Transverse colon (tissue), 4 donors: ENCODE results near the gene LCLAT1.

Experiments
- CTCF ChIP-seq, 5 experiments: fragments of 200-600 bp in 3 of 5; fragments of 450-650 bp in 2 of 5; sonication (generic) in 3 of 5; IDR thresholded peaks; 1 replicate in 2 of 5; 2 replicates in 3 of 5; pipeline ENCODE4 v1.5.1; 2016 to 2017; ENCODE audit warnings: antibody characterized with exemption in 5 of 5, inconsistent platforms in 3 of 5, mild to moderate bottlenecking in 2 of 5, moderate library complexity in 1 of 5
- POLR2A ChIP-seq: fragments of 450-650 bp; IDR thresholded peaks from one replicate; pipeline ENCODE4 v1.6.1; 2016; ENCODE audit warnings: antibody characterized with exemption, mild to moderate bottlenecking, moderate library complexity
- POLR2AphosphoS5 ChIP-seq, 3 donors: sonication (generic); formaldehyde crosslinking; IDR thresholded peaks; one replicate each; pipeline ENCODE4 v1.6.1; 2016; ENCODE audit warnings: antibody characterized with exemption in 3 of 3

GRCh38 chr2:30590407-30590806, 143.4 kb downstream of the LCLAT1 start:
- TF ChIP-seq POLR2AphosphoS5 (IDR thresholded peaks at IDR 0.05) (no peak), CTCF (IDR thresholded peaks at IDR 0.05) (no peak), POLR2A (no peak)
